ENCODE results near the gene KSR1.

Gene KSR1

GRCh38 chr17:27473748-27474609, 17.7 kb downstream of the KSR1 start:
- peak; percentile 62 to 65 for DNase-seq (ENCODE audit: low read depth in 2 of 2)

DNA sequence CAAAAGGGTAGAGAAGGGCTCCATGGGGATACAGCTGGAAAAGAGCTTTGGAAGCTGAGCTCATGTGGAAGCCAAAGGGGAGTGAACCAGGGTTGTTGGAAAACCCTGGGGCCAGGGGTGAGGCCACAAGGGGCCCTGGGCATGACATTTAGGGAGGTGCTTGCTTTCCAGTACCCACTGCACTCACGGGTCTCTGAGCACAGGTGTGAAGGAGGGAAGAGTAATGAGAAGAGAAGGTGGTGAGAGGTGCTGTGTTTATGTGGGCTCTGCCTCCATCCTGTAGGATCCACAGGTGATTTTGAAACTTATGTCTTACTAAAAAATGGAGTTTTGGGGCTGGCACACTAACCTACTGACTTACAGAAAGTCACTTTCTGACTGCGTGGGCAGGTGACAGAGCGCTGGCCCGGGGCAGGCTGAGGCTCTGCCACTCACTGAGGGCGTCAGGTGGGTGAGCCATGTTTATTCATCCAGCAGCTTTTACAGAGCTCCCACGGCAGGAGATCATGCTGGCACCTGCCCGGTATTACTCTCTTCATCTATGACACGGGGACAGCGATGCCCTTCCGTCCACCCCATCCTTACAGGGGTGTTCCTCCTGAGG, 18.9 kb downstream of the KSR1 start:
- DNase-seq (ENCODE audit: low read depth in 2 of 2), result no peak

- DNase-seq (ENCODE audit: low read depth in 2 of 2), result no peak
Observed at GRCh38 chr17:27475981-27476895, 20.0 kb downstream of the KSR1 start.

DNA sequence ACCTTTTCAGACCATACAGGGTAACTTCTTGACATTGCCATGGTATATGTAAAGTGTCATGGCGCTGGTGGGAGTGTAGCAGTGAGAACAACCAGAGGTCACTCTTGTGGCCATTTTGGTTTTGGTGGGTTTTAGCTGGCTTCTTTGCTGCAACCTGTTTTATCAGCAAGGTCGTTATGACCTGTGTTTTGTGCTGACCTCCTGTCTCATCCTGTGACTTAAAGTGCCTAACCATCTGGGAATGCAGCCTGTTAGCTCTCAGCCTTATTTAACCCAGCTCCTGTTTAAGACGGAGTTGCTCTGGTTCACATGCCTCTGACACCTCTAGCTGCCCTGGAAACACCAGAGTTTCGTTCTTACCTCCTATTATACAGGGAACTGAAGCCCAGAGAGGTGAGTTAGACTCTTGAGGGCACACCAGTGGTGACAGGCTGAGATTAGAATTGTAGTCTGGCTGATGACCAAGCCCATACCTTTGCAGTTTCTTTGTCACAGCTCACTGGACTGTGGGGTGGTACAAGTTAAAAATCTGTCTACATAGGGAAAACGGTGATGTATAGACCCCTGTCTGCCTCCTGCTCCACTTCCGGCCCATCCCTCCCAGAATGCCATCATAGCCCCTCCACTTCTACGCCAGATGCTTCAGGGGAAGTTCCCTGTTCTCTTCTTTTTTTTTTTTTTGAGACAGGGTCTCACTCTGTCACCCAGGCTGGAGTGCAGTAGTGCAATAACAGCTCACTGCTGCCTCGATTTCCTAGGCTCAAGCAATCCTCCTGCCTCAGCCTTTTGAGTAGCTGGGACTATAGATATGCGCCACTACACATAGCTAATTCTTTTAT, 21.0 kb downstream of the KSR1 start:
- DNase-seq (ENCODE audit: low read depth in 2 of 2), result no peak

GRCh38 chr17:27477971-27478684, 21.9 kb downstream of the KSR1 start:
- no peak for DNase-seq (ENCODE audit: low read depth in 2 of 2)

GRCh38 chr17:27478901-27479538, 22.8 kb downstream of the KSR1 start:
- DNase-seq (ENCODE audit: low read depth in 2 of 2), result no peak

GRCh38 chr17:27479838-27480237, 23.6 kb downstream of the KSR1 start:
- DNase-seq (ENCODE audit: low read depth in 2 of 2), result no peak

- no peak for DNase-seq (ENCODE audit: low read depth in 2 of 2)
Observed at GRCh38 chr17:27480699-27481098, 24.5 kb downstream of the KSR1 start.

- DNase-seq (ENCODE audit: low read depth in 2 of 2), result no peak
Observed at GRCh38 chr17:27481327-27481726, 25.1 kb downstream of the KSR1 start.

- DNase-seq (ENCODE audit: low read depth in 2 of 2), result no peak
Observed at GRCh38 chr17:27485125-27485524, 28.9 kb downstream of the KSR1 start.

GRCh38 chr17:27485716-27486495, 29.7 kb downstream of the KSR1 start:
- DNase-seq (ENCODE audit: low read depth in 2 of 2), result no peak

DNA sequence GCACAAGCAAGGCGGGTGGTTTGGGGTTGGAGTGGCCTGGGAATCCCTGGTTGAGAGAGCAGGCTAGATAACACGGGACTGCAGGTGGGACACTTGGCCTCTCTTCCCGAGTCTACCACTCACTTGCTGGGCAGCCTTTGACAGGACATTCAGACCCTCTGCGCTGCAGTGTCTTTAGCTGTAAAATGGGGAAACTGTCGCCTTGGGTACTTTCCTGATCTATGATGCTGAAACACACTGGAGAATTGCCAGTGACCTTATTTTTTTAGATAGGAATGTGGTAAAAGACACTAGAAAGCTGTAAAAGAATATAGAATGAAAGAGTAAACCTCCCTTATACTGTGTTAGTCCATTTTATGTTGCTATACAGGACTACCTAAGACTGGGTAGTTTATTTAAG, 30.5 kb downstream of the KSR1 start:
- DNase-seq (ENCODE audit: low read depth in 2 of 2), result no peak

- no peak for DNase-seq (ENCODE audit: low read depth in 2 of 2)
Observed at GRCh38 chr17:27488231-27488630, 32.0 kb downstream of the KSR1 start.

- DNase-seq (ENCODE audit: low read depth in 2 of 2), result no peak
Observed at GRCh38 chr17:27489045-27489715, 32.9 kb downstream of the KSR1 start.

- no peak for DNase-seq (ENCODE audit: low read depth in 2 of 2)
Observed at GRCh38 chr17:27490391-27490790, 34.1 kb downstream of the KSR1 start.

- DNase-seq (ENCODE audit: low read depth in 2 of 2), result no peak
Observed at GRCh38 chr17:27491713-27492190, 35.5 kb downstream of the KSR1 start.

DNA sequence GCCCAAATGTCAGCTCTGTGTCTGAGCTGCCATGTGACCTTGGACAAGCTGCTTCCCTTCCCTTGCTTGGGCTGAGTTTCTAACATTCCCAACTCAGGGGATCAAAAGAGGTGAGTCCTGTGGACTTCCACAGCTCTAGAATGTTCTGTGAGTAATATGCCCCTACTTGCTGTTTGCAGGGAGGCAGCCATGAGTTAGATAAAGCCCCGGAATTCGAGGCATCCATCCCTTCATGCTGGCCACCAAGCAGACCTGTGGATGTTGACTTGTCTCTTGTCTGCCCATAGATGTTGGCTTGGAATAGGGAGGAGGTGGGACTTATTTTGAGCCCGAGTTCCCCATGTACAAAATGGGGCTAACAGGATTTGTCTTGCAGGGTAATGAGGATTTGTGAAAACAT, 36.2 kb downstream of the KSR1 start:
- DNase-seq (ENCODE audit: low read depth in 2 of 2), result no peak

DNA sequence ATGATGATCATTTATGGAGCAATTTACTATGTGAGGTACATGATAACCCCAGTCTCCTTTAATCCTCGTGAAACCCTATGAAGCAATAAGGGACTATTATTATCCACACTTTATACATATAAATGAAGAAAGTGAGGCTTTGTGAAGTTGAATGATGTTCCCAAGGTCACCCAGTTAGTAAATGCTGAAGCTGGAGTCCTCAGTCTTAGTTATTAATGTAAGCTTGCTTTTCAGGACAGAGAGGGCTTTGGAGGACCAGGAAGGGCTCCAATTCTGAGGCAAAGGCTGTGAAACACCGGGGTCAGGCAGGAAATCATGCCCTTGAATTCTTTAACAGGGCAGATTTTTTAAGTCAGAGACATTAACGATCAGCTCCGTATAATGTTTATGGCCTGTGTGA, 36.8 kb downstream of the KSR1 start:
- no peak for DNase-seq (ENCODE audit: low read depth in 2 of 2)
